Measurements from ENCODE around the gene KLF17.

The KLF17 gene, protein sequence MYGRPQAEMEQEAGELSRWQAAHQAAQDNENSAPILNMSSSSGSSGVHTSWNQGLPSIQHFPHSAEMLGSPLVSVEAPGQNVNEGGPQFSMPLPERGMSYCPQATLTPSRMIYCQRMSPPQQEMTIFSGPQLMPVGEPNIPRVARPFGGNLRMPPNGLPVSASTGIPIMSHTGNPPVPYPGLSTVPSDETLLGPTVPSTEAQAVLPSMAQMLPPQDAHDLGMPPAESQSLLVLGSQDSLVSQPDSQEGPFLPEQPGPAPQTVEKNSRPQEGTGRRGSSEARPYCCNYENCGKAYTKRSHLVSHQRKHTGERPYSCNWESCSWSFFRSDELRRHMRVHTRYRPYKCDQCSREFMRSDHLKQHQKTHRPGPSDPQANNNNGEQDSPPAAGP

DNA sequence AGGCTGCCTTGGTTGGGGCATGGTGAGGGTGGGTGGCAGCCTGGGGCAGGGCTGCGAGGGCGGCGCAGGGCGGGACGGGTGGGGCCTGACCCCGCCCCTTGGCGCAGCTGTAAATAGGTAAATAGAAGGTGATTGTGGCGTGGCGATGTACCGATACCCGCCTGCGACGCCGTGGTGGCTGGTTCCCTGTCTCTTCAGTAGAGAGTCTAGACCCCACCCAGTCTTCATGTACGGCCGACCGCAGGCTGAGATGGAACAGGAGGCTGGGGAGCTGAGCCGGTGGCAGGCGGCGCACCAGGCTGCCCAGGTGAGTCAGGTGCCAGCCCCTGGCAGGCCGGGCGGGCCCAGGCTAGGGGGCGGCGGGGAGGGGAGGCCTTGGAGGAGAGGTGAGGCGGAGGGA lies at the start of gene KLF17:
Gene KLF17, plus strand, starts transcription at position 140 of the 400 bp plus-strand sequence. Its CDS starts 87 bp downstream, at position 227.
- no peak for FAIRE-seq

DNA sequence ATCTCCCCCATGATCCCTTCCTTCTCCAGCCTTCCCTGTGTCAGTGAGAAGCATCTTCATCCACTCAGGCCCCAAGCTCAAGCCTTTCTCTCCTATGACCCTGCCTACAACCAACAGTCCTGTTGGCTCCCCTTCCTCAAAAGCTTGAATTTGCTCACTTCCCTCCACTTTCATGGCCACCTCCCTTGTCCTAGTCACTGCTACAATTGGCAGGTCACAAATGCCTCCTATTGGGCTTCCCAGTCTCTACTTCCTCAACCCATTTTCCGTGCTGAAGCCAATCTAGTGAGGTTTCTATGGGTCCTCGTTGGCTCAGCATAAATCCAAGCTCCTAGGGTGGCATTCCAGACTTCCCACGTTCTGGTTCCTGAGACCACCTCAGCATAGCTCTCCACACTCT lies 47.2 kb upstream of the KLF17 start:
- FAIRE-seq = no peak

DNA sequence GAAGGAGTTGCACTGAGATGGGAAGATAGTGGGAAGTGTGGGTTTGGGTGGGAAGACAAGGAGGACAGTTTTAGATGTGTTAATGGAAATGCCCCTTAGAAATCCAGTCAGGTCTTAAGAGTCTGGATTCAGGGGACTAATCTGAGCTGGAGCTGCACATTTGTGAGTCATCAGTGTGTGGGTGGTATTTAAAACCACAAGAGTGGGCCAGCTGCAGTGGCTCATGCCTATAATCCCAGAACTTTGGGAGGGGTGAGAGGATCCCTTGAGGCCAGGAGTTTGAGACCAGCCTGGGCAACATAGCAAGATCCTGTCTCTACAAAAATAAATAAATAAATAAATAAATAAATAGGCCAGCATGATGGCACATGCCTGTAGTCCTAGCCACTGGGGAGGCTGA lies 46.4 kb upstream of the KLF17 start:
- FAIRE-seq = no peak

DNA sequence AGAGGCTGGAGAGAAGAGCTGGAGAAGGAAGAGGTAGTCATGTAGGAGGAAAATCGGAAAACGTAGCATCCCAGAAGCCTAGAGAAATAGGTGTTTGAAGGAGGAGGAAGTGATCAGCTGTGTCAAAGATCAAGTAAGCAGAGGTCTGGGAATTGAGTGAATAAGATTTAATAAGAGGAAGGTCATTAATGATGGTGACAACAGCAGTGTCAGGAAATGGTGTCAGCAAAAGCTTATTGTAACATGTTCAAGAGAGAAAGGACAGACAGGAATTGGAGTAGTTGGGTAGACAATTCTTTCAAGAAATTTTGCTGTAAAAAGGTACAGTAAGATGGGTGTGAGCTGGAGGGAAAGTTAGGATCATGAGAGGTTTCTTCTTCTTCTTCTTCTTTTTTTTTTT lies 45.8 kb upstream of the KLF17 start:
- no peak for FAIRE-seq

DNA sequence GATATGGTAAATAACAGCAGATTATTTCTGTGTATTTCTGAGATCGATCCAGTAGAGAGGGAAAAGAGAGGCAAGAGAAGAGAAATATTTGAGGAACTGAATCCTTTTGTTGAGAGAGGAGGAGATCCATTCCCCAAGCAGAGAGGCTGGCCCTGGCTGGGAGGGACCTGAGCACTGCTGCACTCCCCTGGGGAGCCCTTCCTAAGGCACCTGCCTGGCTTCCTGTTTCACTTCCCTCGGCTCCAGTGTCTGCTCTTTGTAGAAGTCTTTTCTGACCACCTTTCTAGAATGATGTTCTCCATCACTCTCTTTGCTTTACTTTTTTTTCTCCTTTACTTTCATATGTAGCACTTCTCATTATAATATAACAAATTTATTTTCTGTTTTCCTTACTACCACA lies 45.1 kb upstream of the KLF17 start:
- no peak for FAIRE-seq

DNA sequence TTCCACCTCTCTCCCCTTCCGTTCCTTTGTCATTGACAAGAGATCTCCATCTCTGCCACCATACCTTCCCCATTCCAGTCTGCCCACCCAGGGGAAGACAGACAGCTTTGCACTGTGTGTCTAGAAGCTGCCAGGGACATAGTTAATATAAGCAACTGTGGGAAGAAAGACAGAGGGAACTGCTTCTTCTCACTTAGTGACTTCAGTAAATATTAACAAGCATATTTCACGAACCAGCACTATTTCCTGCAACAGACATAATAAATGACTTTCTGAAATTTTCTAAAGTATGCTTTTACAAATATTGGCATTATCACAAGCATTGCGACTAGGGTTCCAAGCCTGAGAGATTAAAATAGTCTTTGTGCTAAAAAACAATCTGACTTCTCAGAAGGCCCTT lies 44.2 kb upstream of the KLF17 start:
- FAIRE-seq = no peak

DNA sequence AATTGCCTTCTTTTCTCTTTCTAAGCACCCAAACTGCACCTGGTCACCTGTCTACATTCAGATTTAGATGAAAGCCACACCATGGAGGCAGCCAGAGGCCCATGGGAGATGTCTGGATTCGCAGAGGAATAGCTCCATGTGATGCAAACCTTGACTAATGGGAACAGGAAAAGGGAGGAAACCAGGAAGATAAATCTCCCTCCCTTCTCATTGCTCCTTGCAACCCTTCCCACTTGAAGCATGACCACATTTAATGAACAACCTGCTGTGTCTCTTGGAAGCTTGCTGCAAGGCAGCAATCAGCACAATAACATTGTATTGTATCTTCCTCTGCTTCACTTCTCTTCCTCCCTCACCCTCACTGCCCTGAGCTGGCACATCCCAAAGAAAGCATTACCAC lies 42.6 kb upstream of the KLF17 start:
- no peak for FAIRE-seq

DNA sequence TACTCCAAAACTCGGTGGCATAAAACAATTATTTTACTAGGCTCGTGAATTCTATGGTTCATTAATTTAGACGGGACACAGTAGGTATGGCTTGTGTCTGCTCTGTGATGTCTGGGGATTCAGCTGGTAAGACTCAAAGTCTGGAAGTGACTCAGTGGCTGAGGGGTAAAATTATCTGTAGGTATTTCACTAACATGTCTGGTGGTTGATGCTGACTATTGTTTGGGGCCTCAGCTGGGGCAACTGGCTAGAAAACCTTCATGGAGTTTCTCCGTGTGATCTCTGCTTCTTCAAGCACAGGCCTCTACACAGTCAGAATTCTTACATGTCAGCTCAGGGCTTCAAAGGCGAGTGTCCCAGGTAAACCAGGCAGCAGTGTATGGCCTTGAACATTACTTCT lies 41.2 kb upstream of the KLF17 start:
- FAIRE-seq = no peak

DNA sequence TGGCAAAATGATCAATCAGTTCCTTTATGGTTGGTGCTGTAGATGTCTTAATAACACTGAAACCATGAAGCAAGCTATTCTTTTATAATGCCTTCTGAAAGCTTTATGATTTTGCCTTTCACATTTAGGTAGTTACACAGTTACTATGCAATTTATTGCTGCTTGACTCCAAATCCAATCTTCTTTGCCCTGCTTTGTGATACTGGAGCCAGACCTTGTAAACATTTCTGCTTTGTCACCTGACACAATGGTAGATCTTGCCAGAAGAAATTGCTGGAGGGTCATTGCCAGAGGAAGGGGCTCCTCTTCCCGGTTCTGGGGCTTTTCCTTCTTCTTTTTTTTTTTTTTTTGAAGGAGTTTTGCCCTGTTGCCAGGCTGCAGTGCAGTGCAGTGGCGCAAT lies 40.5 kb upstream of the KLF17 start:
- FAIRE-seq = no peak

DNA sequence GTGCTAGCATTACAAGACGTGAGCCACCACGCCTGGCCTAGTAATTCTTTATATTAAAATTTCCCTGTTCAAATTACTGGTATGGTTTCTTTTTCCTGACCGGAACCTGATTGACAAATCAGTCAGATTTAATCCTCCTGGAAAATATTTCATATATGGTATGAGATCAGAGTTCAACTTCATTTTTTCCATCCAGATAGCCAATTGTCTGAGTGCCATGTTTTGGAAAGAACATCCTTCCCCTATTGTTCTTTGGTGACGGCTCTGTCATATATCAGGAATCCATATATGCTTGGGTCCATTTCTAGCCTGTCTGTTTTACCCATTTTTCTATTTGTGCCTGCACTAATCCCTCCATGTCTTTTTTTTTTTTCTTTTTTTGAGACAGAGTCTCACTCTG lies 39.1 kb upstream of the KLF17 start:
- FAIRE-seq = no peak

DNA sequence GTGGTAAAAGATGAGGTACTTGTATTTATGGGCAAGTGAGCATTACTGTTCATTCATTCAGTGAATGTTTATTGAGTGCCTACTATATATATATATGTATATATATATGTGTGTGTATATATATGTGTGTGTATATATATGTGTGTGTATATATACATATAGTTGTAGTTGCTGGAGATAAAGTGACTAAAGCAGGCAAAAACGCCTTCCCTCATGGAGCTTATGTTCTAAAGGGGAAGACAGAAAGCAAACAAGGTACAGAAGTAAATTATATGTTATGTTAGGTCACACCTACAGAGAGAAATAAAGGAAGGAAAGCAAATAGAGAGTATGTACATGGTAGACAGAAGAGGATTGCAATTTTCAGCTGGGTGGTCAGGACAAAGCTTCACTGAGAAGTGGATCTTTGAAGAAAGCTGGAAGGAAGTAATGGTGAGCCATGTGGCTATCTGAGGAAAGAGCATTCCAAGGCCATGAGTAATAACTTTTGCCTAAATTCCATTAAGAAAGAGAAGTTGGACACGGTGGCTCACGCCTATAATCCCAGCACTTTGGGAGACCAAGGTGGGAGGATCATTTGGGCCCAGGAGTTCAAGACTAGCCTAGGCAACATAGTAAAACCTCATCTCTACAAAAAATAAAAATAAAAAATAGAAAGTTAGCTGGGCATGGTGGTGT lies 33.5 kb upstream of the KLF17 start:
- no peak for FAIRE-seq

DNA sequence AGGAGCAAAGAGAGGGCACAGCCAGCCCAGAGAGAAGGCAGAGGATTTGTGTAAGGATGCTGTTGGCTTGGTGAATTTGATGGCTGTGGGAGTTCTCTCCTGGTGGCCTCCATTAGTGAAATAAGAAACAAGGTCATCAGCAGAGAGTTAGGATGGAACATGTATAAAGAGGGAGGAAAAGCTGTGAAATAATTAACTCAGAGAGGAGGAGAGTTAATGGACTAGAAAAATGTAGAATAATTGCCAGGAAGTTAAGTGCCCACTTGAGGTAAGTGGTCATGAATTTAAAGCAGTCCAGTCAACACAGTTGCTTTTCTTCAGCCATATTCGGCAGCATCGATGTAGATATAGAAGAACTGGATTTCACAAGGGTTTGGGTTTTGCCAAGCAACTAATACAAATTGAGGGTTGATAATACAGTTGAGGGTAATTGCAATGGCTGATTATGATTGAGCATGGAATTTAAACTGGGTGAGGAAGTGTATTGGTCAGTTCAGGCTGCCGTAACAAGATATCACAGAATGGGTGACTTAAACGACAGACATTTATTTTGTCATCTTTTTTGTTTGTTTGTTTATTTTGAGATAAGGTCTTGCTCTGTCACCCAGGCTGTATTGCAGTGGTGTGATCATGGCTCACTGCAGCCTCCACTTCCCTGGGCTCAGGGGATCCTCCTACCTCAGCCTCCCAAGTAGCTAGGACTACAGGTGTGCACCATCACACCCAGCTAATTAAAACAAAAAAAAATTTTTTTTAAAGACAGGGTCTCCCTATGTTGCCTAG lies 31.7 kb upstream of the KLF17 start:
- FAIRE-seq = no peak

DNA sequence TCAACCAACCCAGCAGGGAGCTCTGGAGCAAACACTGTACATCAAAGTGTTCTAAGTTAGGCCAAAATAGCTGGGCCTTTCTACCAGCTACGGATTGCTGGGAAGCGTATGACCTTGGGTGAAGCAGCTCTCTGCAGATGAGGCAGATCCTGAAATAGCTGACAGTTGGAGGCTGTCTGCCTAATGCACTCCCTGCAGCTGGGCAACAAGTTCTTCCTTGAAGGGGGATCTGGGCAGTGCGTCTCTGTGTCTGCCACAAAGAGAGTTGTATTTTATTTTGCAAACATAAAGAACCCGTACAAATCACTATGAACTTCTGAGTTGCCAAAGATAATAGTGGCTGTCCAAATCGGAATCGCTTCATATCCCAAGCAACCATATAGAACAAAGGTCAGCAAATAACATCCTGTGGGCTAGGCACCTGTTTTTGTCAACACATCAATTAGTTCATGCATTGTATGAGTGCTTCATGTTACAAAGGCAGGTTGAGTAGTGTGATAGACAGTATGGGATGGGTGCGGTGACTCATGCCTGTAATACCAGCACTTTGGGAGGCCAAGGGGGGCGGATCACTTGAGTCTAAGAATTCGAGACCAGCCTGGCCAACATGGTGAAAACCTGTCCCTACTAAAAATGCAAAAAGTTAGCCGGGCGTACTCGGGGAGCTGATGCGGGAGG lies 29.1 kb upstream of the KLF17 start:
- no peak for FAIRE-seq

DNA sequence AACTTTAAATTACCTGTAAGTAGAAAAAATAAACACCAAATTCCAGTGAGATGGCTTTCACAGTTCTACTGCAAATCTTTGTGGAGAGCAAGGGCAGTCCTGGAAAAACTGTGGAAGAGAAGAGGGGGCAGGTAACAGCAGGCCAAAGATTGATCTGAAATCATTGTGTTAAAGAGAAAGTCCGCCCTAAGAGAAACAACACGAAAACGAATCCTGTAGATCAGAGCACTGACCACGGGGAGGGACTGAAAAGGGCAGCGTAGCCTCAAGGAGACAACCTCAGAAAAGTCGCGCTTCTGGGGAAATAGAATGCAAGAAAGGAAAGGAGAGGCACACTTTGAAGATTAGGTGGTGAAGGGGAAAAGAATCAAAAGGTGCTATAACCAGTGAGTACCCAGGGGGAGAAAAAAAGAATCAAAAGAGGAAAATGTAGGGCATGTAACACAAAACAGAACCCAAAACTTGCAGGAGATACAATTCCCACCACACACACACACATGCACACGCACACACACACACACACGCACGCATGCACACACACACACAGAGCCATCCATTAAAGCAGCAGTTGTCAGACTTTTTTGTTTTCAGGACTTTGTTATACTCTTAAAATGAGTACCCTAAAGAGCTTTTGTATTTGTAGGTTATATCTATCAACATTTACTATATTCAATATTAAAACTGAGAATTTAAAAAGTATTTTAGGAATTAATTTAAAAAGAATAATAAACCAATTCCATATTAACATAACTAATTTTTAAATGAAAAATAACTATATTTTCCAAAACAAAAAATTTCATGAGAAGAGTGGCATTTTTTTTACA lies 28.0 kb upstream of the KLF17 start:
- FAIRE-seq = no peak

DNA sequence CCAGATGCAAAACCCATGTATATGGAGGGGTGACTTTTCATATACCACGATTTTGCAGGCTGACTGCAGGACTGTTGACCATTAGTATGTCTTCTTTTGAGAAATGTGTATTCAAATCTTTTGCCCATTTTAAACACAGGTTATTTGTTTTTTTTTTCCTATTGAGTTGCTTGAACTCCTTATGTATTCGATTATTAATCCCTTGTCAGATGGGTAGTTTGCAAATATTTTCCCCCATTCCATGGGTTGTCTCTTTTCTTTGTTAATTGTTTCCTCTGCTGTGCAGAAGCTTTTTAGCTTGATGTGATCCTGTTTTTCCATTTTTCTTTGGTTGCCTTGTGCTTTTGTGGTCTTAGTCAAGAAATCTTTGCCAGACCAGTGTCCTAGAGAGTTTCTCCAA lies 24.6 kb upstream of the KLF17 start:
- no peak for FAIRE-seq

DNA sequence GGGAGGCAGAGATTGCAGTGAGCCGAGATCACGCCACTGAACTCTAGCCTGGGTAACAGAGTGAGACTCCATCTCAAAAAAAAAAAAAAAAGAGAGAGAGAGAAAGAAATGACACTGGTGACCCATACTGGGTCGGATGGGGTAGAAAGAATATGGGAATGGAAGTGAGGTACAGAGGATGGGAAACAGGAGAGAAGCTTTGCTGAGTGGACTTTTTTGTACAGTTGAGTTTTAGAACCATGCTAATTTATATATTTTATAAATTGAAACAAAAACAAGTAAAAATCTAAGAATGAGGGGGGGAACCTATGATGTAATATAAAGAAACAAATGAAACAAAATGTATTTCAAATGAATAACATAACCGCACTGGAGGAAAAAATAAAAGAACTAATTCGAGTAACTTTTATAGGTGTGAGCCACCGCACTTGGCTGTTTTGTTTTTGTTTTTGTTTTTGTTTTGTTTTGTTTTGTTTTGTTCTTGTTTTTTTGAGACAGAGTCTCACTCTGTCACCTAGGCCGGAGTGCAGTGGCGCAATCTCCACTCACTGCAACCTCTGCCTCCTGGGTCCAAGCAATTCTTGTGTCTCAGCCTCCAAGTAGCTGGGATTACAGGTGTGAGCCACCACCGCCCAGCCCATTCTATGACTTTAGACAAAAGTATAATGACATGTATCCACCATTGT lies 18.3 kb upstream of the KLF17 start:
- FAIRE-seq = no peak

DNA sequence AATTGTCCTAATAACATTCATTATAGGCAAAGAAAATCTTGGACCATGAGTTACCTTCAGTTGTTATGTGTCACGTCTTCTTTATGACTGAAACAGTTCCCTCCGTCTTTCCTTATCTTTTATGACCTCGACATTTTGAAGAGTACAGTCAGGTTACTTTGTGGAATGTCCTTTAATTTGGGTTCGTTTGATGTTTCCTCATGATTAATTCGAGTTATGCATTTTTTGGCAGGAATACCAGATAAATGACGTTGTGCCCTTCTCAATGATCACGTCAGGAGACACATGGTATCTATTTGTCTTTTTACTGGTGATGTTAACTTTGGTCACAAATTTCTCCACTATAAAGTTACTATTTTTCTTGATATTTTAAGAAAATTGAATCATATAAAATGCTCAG lies 17.3 kb upstream of the KLF17 start:
- no peak for FAIRE-seq

DNA sequence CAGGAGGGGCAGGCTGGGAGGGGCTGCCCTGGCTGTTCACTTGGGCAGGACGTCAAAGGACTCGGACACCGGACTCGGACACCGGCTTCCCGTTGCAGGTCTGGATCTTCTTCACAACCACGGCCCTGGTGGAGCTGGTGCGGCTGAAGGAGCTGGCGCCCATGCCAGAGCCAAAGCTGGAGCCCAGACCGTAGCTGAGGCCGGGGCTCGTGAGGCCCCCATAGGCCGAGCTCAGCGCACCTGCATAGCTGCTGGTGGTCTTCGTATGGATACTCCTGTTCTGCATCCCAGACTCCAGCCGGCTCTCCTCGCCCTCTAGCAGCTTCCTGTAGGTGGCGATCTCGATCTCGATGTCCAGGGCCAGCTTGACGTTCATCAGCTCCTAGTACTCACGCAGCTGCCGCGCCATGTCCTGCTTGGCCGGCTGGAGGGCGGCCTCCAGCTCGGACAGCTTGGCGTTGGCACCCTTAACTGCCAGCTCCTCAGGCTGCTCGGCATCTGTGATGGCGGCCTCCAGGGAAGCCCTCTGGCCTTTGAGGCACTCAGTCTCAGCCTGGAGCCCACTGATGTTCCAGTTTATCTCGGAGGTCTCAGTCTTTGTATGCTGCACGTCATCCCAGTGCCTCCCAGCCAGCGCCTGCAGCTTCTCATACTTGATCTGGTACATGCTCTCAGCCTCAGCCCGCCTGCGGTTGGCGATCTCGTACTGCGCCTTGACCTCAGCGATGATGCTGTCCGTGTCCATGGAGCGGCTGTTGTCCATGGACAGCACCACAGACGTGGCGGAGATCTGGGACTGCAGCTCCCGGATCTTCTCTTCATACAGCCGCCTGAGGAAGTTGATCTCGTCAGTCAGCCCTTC lies 15.1 kb upstream of the KLF17 start:
- no peak for FAIRE-seq

DNA sequence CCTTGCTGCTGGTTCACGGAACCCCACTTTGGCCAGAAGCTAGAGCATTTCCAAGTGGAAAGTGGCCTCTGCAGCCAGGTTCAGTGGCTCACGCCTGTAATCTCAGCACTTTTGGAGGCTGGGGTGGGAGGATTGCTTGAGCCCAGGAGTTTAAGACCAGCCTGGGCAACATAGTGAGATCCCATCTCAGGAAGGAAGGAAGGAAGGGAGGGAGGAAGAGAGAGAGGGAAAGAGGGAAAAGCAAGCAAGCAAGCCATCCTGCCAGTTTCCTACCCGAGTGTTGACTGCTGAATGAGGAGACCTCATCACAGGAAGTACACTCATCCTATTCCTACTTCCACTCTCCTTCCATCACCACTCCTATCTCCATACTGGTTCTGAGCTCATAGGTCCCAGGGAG lies 12.8 kb upstream of the KLF17 start:
- no peak for FAIRE-seq

DNA sequence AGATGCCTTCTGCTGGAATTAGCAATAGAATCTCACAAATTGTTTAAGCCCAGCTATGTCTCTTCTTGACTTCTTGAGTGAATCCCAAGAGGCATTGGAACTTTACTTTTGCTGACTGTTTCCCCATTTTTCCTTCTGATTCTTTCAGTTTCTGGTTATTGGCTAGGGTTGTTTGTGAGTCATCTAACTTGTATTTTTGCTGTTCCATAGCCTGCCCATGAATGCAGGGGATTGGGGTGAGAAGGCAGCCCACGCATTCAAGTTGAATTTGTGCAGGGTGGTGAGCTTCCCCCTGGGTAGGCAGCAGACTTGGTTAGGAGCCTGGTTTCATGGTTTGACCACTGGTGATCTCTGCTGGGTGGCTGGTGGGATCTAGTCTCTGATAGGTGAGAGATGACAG lies 10.4 kb upstream of the KLF17 start:
- no peak for FAIRE-seq

DNA sequence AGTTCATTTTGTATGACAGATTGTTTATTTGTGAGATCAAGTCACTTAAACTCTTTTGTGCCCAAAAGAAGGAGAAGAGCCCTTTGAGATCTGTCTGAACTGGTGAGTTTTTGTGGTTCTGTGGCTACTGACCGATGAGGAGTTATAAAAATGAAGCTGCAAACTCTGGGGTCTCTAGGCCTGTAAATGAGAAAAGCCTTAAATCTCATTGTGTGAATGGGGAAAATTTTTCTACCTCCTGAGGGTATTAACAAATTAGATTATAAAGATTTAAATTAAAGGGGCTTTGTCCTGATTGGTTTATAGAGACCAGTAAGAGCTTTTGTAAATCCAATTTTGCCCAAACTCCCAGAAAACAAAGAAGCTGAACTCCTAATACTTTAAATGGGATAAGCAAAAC lies 9.7 kb upstream of the KLF17 start:
- no peak for FAIRE-seq

All from TTC549 (cell line).